GM19240 (cell line): ENCODE data around the gene NRDC.
A peak's percentile ranks its signal among the peaks of the same experiment; 100 is the strongest.
"Not testable (repeated sequence)": the region's sequence is repeated elsewhere in the genome, so short reads cannot be mapped to it uniquely, and the experiment has no call there.

ENCODE experiments used
- DNase-seq: peaks from one replicate; pipeline ENCODE4 v3.0.0; 2011; ENCODE audit warnings: low spot score; ENCODE audit not compliant: insufficient read length

The NRDC gene

GRCh38 chr1:51897699-51898031 is 19.1 kb upstream of the NRDC start:
- DNase-seq: no peak

- DNase-seq: not testable (repeated sequence)
Observed at GRCh38 chr1:51894748-51895147, 16.2 kb upstream of the NRDC start.

GRCh38 chr1:51878308-51878615 is 265 bp downstream of the NRDC start:
- DNase-seq: peak; percentile 1

GRCh38 chr1:51877434-51878307 is 856 bp downstream of the NRDC start:
- no peak for DNase-seq

GRCh38 chr1:51875836-51876235 is 2.7 kb downstream of the NRDC start:
- no peak for DNase-seq

DNA sequence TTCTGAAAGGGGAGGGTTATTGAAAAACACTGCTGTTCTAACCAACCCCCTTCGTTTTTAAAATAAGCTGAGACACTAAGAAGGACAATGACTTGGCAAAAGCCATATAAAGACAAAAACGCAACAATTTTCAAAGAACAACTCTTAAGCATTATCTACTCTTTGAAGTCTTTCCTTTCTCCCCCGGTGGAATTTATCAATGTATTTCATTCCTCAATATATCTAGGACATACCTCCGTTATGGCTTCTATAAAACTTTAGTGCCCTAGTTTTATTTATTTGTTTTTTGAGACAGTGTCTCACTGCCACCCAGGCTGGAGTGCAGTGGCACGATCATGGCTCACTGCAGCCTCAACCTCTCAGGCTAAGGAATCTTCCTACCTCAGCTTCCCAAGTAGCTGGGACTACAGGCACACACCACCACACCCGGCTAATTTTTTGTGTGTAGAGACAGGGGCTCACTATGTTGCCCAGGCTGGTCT is 3.2 kb downstream of the NRDC start:
- no peak for DNase-seq

GRCh38 chr1:51873270-51873669 is 5.3 kb downstream of the NRDC start:
- DNase-seq: not testable (repeated sequence)

GRCh38 chr1:51871351-51871975 is 7.1 kb downstream of the NRDC start:
- no peak for DNase-seq

DNA sequence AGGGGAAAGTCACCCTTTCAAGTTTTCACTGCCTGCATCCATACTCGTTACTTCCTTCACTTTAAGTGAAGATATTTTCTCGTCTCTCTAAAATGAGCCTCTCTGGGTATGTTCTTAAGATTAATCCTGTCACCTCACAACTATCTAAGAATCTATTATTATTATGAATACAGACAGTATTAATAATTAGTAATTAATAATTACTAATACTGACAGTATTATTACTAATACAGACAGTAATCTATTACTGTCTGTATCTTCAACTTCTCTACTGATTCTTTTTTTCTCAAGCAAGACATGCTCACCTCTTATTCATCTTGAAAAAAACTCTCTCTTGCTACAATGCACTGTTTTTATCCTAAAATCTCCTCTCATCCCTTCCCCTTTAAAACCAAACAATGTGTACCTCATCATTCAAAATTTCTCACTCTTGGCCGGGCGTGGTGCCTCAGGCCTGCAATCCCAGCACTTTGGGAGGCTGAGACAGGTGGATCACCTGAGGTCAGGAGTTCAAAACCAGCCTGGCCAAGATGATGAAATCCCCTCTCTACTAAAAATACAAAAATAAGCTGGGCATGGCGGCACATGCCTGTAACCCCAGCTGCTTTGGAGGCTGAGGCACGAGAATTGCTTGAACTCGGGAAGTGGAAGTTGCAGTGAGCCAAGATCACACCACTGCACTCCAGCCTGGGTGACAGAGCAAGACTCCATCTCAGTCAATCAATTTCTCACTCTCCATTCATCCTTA is 7.8 kb downstream of the NRDC start:
- no peak for DNase-seq

DNA sequence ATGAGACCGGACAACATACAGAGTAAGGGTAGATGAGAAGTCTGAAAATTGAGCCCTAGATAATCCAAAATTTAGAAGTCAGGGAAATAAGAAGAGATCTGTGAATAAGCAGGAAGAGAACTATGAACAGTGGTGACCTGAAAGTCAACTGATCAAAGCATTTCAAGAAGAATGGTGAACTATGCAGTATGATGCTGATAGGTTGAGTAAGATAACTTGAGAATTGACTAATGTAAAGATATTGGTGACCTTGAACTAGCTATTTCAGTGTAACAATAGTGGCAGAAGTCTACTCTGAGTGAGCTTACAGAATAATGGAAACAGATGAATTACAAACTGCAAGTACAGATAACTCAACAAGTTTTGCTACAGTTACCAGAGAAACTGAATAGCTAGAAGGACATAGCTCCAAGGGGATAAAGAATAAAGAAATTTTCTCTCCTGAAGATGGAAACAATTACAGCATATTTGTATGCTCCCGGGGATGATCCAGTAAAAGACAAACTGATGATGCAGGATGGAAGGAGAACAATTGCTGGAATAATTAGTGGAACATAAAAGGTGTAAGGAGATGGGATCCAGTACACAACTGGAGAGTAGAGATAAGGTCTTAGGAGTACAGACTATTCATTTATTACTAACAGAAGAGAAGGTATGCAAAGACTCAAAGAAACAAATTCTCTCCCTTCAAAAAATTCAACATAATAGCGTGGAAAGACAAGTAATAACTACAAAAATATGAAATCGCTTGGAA is 10.9 kb downstream of the NRDC start:
- DNase-seq: no peak

GRCh38 chr1:51863384-51863783 is 15.1 kb downstream of the NRDC start:
- DNase-seq: no peak

DNA sequence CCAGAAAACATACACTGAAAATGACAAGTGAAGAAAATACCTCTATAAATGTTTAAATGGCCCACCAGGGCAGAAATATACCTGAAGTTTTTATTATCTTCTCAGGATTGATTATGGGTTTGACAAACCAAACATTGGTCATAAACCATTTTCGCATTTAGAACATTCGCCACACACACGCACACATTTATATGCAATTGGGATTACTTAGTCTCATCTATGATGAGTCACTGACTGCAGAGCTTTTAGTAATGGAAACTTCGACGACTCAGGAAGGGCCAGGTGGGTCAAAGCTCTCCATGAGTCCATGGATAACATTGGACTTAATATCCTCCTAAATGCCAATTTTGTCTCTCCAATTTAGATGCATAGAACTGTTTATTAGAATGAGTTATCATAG is 16.9 kb downstream of the NRDC start:
- DNase-seq: no peak

- DNase-seq: no peak
Observed at GRCh38 chr1:51859735-51860134, 18.8 kb downstream of the NRDC start.

GRCh38 chr1:51859333-51859732 is 19.2 kb downstream of the NRDC start:
- no peak for DNase-seq

DNA sequence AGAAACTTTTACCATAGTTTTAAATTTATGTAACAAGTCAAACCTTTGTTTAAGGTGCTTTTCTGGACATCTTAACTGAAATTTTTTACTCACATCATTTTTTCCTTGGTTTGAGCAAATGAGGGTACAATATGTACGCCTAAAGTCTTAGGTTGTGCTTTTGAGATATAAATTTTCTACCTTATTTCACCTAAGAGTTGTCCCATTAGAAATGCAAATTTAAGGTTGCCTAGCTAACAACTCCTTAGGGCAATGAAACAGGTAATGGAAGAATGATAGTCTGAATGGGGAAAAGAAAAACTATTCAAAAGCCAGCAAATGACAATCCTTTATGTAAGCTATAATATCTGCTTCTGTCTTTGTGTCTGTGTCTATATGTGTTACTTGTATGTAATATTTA is 19.6 kb downstream of the NRDC start:
- no peak for DNase-seq

DNA sequence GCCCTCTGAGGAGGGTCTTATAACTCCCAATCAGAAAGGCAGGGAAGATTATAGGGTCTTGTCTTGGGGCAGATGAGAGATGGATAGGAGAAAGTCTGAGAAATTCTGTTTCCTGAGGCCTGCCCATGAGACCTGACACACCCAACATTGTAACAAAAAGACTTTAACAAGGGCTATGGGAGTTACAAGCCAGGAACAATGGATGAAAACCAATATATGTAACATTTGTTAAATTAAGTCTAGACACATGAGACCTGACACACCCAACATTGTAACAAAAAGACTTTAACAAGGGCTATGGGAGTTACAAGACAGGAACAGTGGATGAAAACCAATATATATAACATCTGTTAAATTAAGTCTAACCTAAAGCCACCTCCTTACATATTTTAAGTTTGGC is 21.8 kb downstream of the NRDC start:
- DNase-seq: no peak

DNA sequence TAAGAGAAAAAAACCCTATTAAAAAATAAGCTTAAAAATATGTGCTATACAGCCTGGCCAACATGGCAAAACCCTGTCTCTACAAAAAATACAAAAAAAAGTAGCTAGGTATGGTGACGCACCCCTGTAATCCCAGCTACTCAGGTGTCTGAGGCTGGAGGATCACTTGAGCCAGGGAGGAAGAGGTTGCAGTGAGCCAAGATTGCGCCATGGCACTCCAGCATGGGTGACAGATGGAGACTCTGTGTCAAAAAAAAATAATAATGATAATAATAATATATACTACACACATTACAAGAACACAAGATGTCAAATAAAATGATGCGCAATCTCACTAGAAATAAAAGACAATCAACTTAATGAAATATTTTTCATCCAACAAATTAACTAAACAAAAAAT is 22.9 kb downstream of the NRDC start:
- no peak for DNase-seq

DNA sequence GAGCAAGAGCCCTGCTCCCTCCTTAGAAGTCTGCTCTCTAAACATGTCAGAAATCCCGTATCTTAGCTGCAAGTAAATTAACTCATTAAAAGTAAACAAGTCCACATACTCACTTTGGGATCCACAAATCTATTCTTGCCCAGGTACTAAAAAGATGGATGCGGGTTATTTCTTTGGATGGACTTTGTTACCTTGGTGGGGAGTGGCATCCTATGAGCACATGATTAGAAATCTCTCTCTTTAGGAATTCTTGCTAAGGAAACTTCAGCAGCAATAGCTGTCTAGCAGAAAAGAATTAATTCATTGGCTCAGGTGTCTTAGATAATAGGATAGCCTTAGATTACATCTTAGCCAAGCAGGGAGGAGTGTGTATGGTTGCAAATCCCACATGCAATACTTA is 25.2 kb downstream of the NRDC start:
- DNase-seq: no peak

GRCh38 chr1:51851882-51852396 is 26.6 kb downstream of the NRDC start:
- DNase-seq: no peak

DNA sequence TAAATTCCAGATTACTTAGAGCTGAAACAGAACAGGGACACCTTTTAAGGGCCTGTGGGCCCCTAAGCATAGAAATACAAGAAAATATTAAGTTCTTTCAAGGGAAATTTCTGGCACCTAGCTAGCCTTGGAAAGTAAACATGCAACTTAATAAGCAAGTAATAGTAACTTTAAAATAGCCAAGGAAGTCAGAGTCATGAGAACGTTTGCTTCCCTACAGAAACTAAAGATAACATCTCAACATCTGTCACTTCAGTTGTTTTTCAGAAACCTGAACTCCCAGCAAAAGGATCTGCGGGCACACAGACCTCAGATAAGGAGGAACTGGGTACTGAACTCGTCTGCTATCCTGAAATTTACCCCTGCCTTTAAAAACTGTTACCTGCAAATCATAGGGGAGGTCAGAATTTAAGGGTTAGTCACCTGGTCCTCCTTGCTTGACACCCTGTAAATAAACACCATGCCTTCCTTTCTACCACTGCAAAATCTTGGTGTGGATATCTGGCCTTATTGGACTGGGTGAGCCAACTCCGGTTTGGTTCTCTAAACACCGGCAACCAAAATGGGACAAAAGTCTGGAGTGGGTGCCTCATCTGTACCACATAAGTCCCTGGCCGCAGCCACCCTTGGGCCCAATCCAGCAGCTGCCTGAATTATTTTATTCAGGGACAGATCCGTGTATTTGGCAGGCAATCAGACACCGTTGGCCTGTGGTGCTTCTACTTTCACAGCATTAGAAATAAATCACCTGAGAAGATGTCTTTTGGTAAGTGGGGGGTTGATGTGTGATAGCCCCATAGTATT is 27.9 kb downstream of the NRDC start:
- DNase-seq: no peak
